Measurements from ENCODE around the gene FCAMR.

Gene FCAMR

GRCh38 chr1:206921772-206922265 is 48.4 kb downstream of the FCAMR start, which contains the start of gene FCMR:
Gene FCMR, minus strand, starts transcription at chr1:206921941. Its CDS starts 87 bp downstream, at chr1:206921854.
- H3K9me3 ChIP-seq (ENCODE audit: control extremely low read depth in 1 of 5, control insufficient read depth in 4 of 5, insufficient read depth in 2 of 5, low read depth in 1 of 5, low read length in 4 of 5): no peaks in the 10 kb centered on the region
- 0% methylated on average over 5 of the region's 7 CpGs for WGBS (ENCODE audit: insufficient coverage)
- no peaks in the 10 kb centered on the region for H3K27me3 ChIP-seq (replicated peaks in 2 of 5; ENCODE audit: control insufficient read depth in 4 of 5, insufficient read depth in 5 of 5, low read length in 4 of 5)
- peak; percentile 59 to 89 (median 85) for DNase-seq
- ChIA-PET POLR2A (interaction anchor here (0.8 to 2.3 kb wide), 2 partner anchors 8 to 261 kb away, joined by 3 to 7 read pairs; no protein-coding TSS in a partner anchor), CTCF (interaction anchor here (1.0 to 3.3 kb wide), 12 partner anchors 10 to 152 kb away, joined by 3 to 44 read pairs (median 4); no protein-coding TSS in a partner anchor)
- H3K4me1 ChIP-seq (ENCODE audit: control extremely low read depth in 1 of 4, control insufficient read depth in 4 of 4, insufficient read depth in 4 of 4, low read length in 3 of 4): peaks cover 20 to 51% (median 46%) of the 10 kb centered on the region in 4 experiments
- no peaks in the 10 kb centered on the region for H3K36me3 ChIP-seq (ENCODE audit: control insufficient read depth in 4 of 4, insufficient read depth in 4 of 4, low read length in 3 of 4)
- peak within 1 kb of the TSS; percentile 64 to 79 for H3K27ac ChIP-seq (ENCODE audit: insufficient read depth in 1 of 2, low read depth in 1 of 2, low read length in 2 of 2, poor library complexity in 1 of 2, severe bottlenecking in 2 of 2)
- peak within 1 kb of the TSS in 6 of 7 experiments; percentile 15 to 45 (median 34) for H3K4me3 ChIP-seq (ENCODE audit: control insufficient read depth in 1 of 7, extremely low read depth in 1 of 7, insufficient read depth in 4 of 7, low read depth in 2 of 7, low read length in 6 of 7)

GRCh38 chr1:206918076-206918475 is 52.2 kb downstream of the FCAMR start:
- Histone ChIP-seq H3K4me3 (ENCODE audit: control insufficient read depth in 1 of 7, extremely low read depth in 1 of 7, insufficient read depth in 4 of 7, low read depth in 2 of 7, low read length in 6 of 7) (no peak overlapping the region), H3K27ac (ENCODE audit: insufficient read depth in 1 of 2, low read depth in 1 of 2, low read length in 2 of 2, poor library complexity in 1 of 2, severe bottlenecking in 2 of 2) (no peak overlapping the region), H3K9me3 (ENCODE audit: control extremely low read depth in 1 of 5, control insufficient read depth in 4 of 5, insufficient read depth in 2 of 5, low read depth in 1 of 5, low read length in 4 of 5) (no peaks in the 10 kb centered on the region), H3K4me1 (ENCODE audit: control extremely low read depth in 1 of 4, control insufficient read depth in 4 of 4, insufficient read depth in 4 of 4, low read length in 3 of 4) (peaks cover 16 to 41% (median 30%) of the 10 kb centered on the region in 4 experiments), H3K36me3 (ENCODE audit: control insufficient read depth in 4 of 4, insufficient read depth in 4 of 4, low read length in 3 of 4) (no peaks in the 10 kb centered on the region), H3K27me3 (replicated peaks in 2 of 5; ENCODE audit: control insufficient read depth in 4 of 5, insufficient read depth in 5 of 5, low read length in 4 of 5) (no peaks in the 10 kb centered on the region)
- ChIA-PET POLR2A (interaction anchor here (1.1 kb wide), 1 partner anchor 9 kb away, joined by 3 read pairs; no protein-coding TSS in a partner anchor), CTCF (interaction anchor here (0.8 to 9.3 kb wide), 16 partner anchors 9 to 283 kb away, joined by 3 to 111 read pairs (median 4); partner anchors contain the start of genes DYRK3 and IL20)
- WGBS (ENCODE audit: insufficient coverage): 53% methylated on average over 2 of the region's 3 CpGs
- no peak for DNase-seq

DNA sequence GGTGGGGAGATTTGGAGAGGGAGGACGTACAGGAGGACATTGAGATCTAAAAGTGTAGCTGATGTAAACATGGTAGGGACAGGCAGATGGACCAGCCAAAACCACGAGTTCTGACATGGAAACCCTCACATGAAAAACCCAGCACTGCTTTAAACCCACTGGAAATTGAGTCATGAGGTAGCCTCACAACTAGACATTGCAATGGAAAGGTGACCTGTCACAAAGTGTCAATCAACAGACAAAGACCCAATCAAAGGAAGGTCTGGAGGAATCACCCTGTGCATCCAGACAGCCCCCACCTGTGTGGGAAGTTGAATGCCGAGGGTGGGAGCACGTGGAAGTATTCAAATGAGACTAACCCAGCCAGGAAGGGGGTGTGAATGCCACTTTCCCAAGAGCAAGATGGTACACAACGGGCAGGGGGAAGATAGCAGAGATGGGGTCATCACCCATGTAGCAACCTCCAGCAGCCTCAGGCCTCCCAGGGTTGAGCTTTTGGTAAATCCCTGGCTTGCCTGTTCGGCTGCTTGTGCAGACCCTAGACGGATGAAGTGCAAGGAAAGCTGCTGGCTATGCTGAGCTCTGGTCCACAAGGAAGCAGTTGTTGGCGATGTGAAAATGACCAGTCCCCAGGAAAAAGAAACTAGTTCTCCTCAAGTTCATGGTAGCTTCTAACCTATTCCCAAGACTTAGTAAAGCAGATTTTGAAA is 54.1 kb downstream of the FCAMR start:
- CTCF ChIA-PET: interaction anchor here (0.6 to 9.3 kb wide), 6 partner anchors 10 to 107 kb away, joined by 3 to 111 read pairs (median 3); no protein-coding TSS in a partner anchor

DNA sequence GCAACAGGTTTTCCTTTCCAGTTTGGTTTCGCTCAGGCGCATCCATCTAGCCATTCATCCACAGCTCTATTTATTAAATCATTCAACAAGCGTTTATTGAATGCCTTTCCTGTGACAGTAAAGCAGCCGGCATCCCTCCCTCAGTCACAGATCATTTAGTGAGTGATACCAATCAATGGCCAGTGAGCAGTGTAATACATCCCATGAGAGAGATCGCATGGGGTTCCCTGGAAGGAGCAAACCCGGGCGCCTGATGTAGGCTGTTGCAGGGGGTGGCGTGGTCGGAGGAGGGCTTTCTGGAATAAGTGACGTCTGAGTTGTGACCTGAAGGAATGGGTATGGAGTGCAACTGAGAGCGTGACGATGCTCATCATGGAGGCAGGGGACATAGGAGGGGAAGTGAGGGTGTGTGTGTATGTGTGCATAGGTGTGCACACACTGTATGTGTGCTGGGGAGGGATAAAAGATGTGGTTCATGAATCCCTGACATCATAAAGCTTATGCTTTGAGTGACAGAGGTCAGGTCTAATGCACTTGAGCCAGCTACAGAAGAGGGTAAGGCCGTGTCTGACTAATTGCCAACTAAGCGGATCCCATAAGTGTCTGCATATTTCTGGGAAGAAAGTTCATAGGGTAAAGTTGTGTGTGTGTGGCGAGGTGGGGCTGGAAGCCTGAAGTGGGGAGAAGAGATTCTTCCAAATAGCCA is 55.1 kb downstream of the FCAMR start:
- Histone ChIP-seq H3K27ac (ENCODE audit: insufficient read depth in 1 of 2, low read depth in 1 of 2, low read length in 2 of 2, poor library complexity in 1 of 2, severe bottlenecking in 2 of 2) (no peak overlapping the region), H3K9me3 (ENCODE audit: control extremely low read depth in 1 of 5, control insufficient read depth in 4 of 5, insufficient read depth in 2 of 5, low read depth in 1 of 5, low read length in 4 of 5) (no peaks in the 10 kb centered on the region), H3K27me3 (replicated peaks in 2 of 5; ENCODE audit: control insufficient read depth in 4 of 5, insufficient read depth in 5 of 5, low read length in 4 of 5) (peaks cover 0 to 2% (median 0%) of the 10 kb centered on the region in 5 experiments), H3K36me3 (ENCODE audit: control insufficient read depth in 4 of 4, insufficient read depth in 4 of 4, low read length in 3 of 4) (peaks cover 0 to 2% (median 0%) of the 10 kb centered on the region in 4 experiments), H3K4me1 (ENCODE audit: control extremely low read depth in 1 of 4, control insufficient read depth in 4 of 4, insufficient read depth in 4 of 4, low read length in 3 of 4) (peaks cover 0 to 20% (median 5%) of the 10 kb centered on the region in 4 experiments), H3K4me3 (ENCODE audit: control insufficient read depth in 1 of 7, extremely low read depth in 1 of 7, insufficient read depth in 4 of 7, low read depth in 2 of 7, low read length in 6 of 7) (no peak overlapping the region)
- ChIA-PET CTCF (interaction anchor here (0.6 to 9.3 kb wide), 8 partner anchors 9 to 190 kb away, joined by 3 to 111 read pairs (median 3); no protein-coding TSS in a partner anchor), POLR2A (no interaction called here)
- WGBS (ENCODE audit: insufficient coverage): 95% methylated on average over 11 of the region's 15 CpGs
- no peak for DNase-seq

More for the DNA sequence above, 54.1 kb downstream of the FCAMR start:
- Histone ChIP-seq H3K9me3 (ENCODE audit: control extremely low read depth in 1 of 5, control insufficient read depth in 4 of 5, insufficient read depth in 2 of 5, low read depth in 1 of 5, low read length in 4 of 5) (no peaks in the 10 kb centered on the region), H3K4me1 (ENCODE audit: control extremely low read depth in 1 of 4, control insufficient read depth in 4 of 4, insufficient read depth in 4 of 4, low read length in 3 of 4) (peaks cover 4 to 30% (median 11%) of the 10 kb centered on the region in 4 experiments), H3K27ac (ENCODE audit: insufficient read depth in 1 of 2, low read depth in 1 of 2, low read length in 2 of 2, poor library complexity in 1 of 2, severe bottlenecking in 2 of 2) (no peak overlapping the region), H3K36me3 (ENCODE audit: control insufficient read depth in 4 of 4, insufficient read depth in 4 of 4, low read length in 3 of 4) (peaks cover 0 to 2% (median 0%) of the 10 kb centered on the region in 4 experiments), H3K27me3 (replicated peaks in 2 of 5; ENCODE audit: control insufficient read depth in 4 of 5, insufficient read depth in 5 of 5, low read length in 4 of 5) (no peaks in the 10 kb centered on the region), H3K4me3 (ENCODE audit: control insufficient read depth in 1 of 7, extremely low read depth in 1 of 7, insufficient read depth in 4 of 7, low read depth in 2 of 7, low read length in 6 of 7) (no peak overlapping the region)
- POLR2A ChIA-PET: no interaction called here
- DNase-seq: no peak
- WGBS (ENCODE audit: insufficient coverage): 98% methylated on average over 7 of the region's 8 CpGs

- ChIA-PET POLR2A (interaction anchor here (1.9 kb wide), 1 partner anchor 9 kb away, joined by 7 read pairs; the partner anchor contains the start of gene FCMR), CTCF (interaction anchor here (1.0 to 9.3 kb wide), 10 partner anchors 20 to 284 kb away, joined by 3 to 111 read pairs (median 16); partner anchors contain the start of gene IL20)
- DNase-seq: peak in 2 of 3 donors; percentile 36 to 53
- H3K36me3 ChIP-seq (ENCODE audit: control insufficient read depth in 4 of 4, insufficient read depth in 4 of 4, low read length in 3 of 4): peaks cover 0 to 2% (median 0%) of the 10 kb centered on the region in 4 experiments
- peaks cover 3 to 27% (median 10%) of the 10 kb centered on the region in 4 experiments for H3K4me1 ChIP-seq (ENCODE audit: control extremely low read depth in 1 of 4, control insufficient read depth in 4 of 4, insufficient read depth in 4 of 4, low read length in 3 of 4)
- WGBS (ENCODE audit: insufficient coverage): 83% methylated on average over 9 of the region's 12 CpGs
- no peaks in the 10 kb centered on the region for H3K9me3 ChIP-seq (ENCODE audit: control extremely low read depth in 1 of 5, control insufficient read depth in 4 of 5, insufficient read depth in 2 of 5, low read depth in 1 of 5, low read length in 4 of 5)
- no peak overlapping the region for H3K27ac ChIP-seq (ENCODE audit: insufficient read depth in 1 of 2, low read depth in 1 of 2, low read length in 2 of 2, poor library complexity in 1 of 2, severe bottlenecking in 2 of 2)
- H3K4me3 ChIP-seq (ENCODE audit: control insufficient read depth in 1 of 7, extremely low read depth in 1 of 7, insufficient read depth in 4 of 7, low read depth in 2 of 7, low read length in 6 of 7): no peak overlapping the region
- peaks cover 0 to 6% (median 0%) of the 10 kb centered on the region in 5 experiments for H3K27me3 ChIP-seq (replicated peaks in 2 of 5; ENCODE audit: control insufficient read depth in 4 of 5, insufficient read depth in 5 of 5, low read length in 4 of 5)
These were observed 56.3 kb downstream of the FCAMR start for GRCh38 chr1:206913766-206914537.

DNA sequence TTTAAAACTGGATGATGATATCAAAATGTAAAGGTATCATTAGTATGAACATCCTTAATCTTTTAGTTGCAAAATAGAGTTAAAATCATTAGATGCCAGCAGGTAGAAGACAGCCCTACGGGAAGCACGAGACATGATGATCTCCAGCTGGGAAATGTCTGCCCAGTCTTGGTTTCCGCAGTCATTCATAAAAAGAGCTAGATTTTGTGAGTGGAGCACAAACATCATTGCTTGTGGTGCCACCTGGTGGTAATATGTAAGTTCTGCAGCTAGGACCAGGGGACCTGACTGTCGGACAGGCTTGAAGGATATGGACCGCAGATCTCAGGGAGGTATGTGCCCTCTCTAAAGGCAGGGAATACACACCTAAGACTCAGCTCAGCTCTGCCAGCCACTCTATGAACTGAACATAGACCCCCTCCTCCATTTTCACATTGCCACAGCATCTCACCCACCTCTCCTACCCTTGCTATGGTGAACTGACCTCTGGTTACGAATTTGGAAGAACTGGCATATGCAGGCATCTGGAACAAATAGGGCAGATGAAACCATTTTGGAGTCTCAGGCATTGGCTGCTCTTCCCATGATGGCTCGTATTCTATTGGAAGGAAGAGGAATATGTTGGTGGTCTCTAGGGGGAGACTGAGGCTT is 57.7 kb downstream of the FCAMR start:
- Histone ChIP-seq H3K4me1 (ENCODE audit: control extremely low read depth in 1 of 4, control insufficient read depth in 4 of 4, insufficient read depth in 4 of 4, low read length in 3 of 4) (peaks cover 3 to 27% (median 13%) of the 10 kb centered on the region in 4 experiments), H3K36me3 (ENCODE audit: control insufficient read depth in 4 of 4, insufficient read depth in 4 of 4, low read length in 3 of 4) (peaks cover 0 to 2% (median 0%) of the 10 kb centered on the region in 4 experiments), H3K27ac (ENCODE audit: insufficient read depth in 1 of 2, low read depth in 1 of 2, low read length in 2 of 2, poor library complexity in 1 of 2, severe bottlenecking in 2 of 2) (no peak overlapping the region), H3K9me3 (ENCODE audit: control extremely low read depth in 1 of 5, control insufficient read depth in 4 of 5, insufficient read depth in 2 of 5, low read depth in 1 of 5, low read length in 4 of 5) (no peaks in the 10 kb centered on the region), H3K4me3 (ENCODE audit: control insufficient read depth in 1 of 7, extremely low read depth in 1 of 7, insufficient read depth in 4 of 7, low read depth in 2 of 7, low read length in 6 of 7) (no peak overlapping the region), H3K27me3 (replicated peaks in 2 of 5; ENCODE audit: control insufficient read depth in 4 of 5, insufficient read depth in 5 of 5, low read length in 4 of 5) (peaks cover 0 to 9% (median 0%) of the 10 kb centered on the region in 5 experiments)
- WGBS (ENCODE audit: insufficient coverage): 37% methylated on average over 6 of the region's 7 CpGs
- peak; percentile 74 to 84 (median 77) for DNase-seq
- POLR2A ChIA-PET: interaction anchor here (1.9 kb wide), 1 partner anchor 10 kb away, joined by 7 read pairs; the partner anchor contains the start of gene FCMR
- CTCF ChIA-PET: interaction anchor here (0.6 to 9.3 kb wide), 52 partner anchors 10 to 435 kb away, joined by 3 to 111 read pairs (median 4); partner anchors contain the start of genes FCMR, IL10 and IL20

Measured in common myeloid progenitor, CD34-positive (primary cell).